Neural crest cell (in vitro differentiated cells): ENCODE measurements around the gene COX5A. TPM values are rescaled to one million over a fixed set of nuclear protein-coding genes. Genes with fewer than 3 reads are reported as not detected.

Source experiments
- DNase-seq: peaks from one replicate; pipeline ENCODE4 v3.0.0; 2021; ENCODE audit warnings: low read depth, mixed read lengths, low spot score
- H3K27ac Mint-ChIP-seq: one replicate; pipeline ENCODE4 v1.8.0; 2021; ENCODE audit warnings: mild to moderate bottlenecking, mixed read lengths; ENCODE audit not compliant: unreplicated experiment
- H3K27me3 Mint-ChIP-seq: 2 replicates; pipeline ENCODE4 v1.8.0; 2021; ENCODE audit warnings: low read depth, mild to moderate bottlenecking, mixed read lengths
- H3K36me3 Mint-ChIP-seq: 2 replicates; pipeline ENCODE4 v1.8.0; 2021; ENCODE audit warnings: low read depth, mild to moderate bottlenecking, mixed read lengths
- H3K4me1 Mint-ChIP-seq: 2 replicates; pipeline ENCODE4 v1.8.0; 2021; ENCODE audit warnings: mixed read lengths
- H3K4me3 Mint-ChIP-seq: one replicate; pipeline ENCODE4 v1.8.0; 2021; ENCODE audit warnings: mild to moderate bottlenecking, mixed read lengths
- H3K9me3 Mint-ChIP-seq: 2 replicates; pipeline ENCODE4 v1.8.0; 2021; ENCODE audit warnings: mixed read lengths
- long read RNA-seq: library from polyadenylated mRNA; unstranded; transcript quantifications from one replicate; pipeline ENCODE4 v2.0.0, GENCODE V29; 2020
- total RNA-seq: library from RNA; stranded (reverse); gene quantifications from 2 replicates; pipeline ENCODE4 v1.2.1, GENCODE V29; 2021
- TF ChIP-seq, protein P1 (sequence below): fragments of 200-600 bp; sonication (generic); conservative IDR thresholded peaks from 2 replicates; pipeline ENCODE4 v1.5.0; 2021; ENCODE audit warnings: antibody characterized with exemption, mild to moderate bottlenecking

Gene COX5A
- 239 and 246 TPM in 2 replicates for total RNA-seq
- long read RNA-seq, transcript COX5A-201 (5 exons, 1,268 nt): major isoform, 54 of 59 reads
- long read RNA-seq, partial matches to known transcripts: 2 of 59 reads
- long read RNA-seq, other reads (novel, unspliced or antisense): 2 of 59 reads

DNA sequence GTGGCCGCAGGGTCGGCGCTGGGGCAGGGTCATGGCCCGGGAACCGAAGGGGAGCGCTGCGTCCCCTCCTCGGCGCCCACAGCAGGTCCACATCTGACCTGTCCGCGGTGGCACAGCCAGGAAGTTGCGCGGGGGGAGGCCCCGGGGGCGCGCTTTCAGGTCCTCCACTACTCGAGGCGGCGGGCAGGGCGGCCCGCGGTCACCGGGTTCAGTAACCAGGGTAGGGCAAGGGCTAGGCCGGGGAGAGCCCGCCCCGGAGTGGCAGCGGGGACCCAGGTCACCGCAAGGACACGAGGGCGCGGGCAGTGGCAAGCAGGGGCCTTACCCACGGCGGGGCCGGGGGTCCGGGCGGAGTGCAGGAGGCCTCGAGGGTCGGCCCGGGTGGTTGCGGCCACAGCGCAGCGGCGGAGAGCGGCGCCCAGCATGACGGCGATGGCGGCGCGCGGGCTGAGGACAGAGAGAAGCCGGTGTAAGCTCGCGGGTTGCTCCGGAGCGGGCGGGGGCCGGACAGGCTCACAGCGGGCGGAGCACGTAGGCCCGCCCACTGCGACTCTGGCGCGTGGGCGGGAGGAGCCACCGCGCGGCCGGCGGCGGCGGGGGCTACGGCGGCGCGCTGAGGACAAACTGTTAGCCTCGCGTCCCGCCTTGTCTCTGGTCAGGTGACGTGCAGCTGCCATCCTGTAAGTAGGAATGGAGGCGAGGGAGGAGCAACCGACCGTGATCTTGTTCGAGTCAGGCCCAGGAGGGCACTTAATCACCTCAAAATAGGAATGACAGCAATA is at the start of gene COX5A:
Gene COX5A (minus strand): TSS at position 484 of the 782 bp plus-strand sequence. CDS start 59 bp downstream, at position 425.
- H3K4me1 Mint-ChIP-seq: peaks cover 23% of the 10 kb centered on the region
- DNase-seq: peak; percentile 81
- peak within 1 kb of the TSS; percentile 91 for H3K4me3 Mint-ChIP-seq
- TF ChIP-seq, protein P1, sequence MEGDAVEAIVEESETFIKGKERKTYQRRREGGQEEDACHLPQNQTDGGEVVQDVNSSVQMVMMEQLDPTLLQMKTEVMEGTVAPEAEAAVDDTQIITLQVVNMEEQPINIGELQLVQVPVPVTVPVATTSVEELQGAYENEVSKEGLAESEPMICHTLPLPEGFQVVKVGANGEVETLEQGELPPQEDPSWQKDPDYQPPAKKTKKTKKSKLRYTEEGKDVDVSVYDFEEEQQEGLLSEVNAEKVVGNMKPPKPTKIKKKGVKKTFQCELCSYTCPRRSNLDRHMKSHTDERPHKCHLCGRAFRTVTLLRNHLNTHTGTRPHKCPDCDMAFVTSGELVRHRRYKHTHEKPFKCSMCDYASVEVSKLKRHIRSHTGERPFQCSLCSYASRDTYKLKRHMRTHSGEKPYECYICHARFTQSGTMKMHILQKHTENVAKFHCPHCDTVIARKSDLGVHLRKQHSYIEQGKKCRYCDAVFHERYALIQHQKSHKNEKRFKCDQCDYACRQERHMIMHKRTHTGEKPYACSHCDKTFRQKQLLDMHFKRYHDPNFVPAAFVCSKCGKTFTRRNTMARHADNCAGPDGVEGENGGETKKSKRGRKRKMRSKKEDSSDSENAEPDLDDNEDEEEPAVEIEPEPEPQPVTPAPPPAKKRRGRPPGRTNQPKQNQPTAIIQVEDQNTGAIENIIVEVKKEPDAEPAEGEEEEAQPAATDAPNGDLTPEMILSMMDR: no peak
- peak within 1 kb of the TSS; percentile 94 for H3K27ac Mint-ChIP-seq
- no peaks in the 10 kb centered on the region for H3K27me3 Mint-ChIP-seq
- H3K36me3 Mint-ChIP-seq: no peaks in the 10 kb centered on the region
- H3K9me3 Mint-ChIP-seq: no peaks in the 10 kb centered on the region

DNA sequence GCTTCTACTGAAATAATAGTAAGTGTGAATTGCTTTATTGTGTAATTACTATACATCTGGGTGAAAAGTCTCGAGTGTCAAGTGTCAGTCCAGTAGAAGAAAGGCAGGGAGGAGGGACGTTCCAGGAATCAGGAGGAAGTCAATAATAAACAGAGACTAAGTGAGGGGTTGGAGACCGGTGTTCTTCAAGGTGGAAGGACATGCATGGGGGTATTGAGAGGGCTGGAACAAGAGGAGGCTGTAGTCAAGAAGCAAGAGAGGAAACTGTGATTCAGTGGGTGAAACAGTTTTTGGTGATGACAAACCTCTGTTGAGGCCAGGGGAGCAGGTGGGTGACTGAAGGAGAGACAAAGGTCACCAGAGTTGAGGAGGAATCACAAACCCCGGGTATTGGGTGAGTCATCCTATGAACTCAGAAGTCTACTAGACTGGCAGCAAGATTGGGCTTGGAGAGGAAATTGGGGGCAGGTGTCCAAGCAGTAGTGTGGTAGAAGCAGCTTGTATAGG is 45.9 kb upstream of the COX5A start:
- no peak overlapping the region for H3K27ac Mint-ChIP-seq

DNA sequence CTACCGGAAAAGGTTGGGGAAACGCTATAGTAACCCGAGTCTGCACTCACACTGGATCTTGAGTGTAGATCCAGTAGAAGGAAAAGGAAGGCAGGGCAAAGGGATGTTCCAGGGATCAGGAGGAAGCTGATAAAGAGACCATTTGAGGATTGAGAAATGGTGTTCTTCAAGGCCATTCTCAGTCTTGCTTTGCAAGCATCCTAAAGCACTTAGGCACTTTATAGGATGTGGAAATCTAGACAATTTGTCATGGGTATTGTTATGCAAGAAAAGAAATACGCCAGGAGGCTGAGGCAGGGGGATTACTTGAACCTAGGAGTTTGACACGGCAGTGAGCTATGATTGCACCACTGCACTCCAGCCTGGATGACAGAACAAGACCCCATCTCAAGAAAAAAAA is 44.3 kb upstream of the COX5A start:
- Mint-ChIP-seq H3K36me3 (no peaks in the 10 kb centered on the region), H3K27me3 (peaks cover 35% of the 10 kb centered on the region)

More for the DNA sequence above, 45.9 kb upstream of the COX5A start:
- TF ChIP-seq, protein P1: no peak
- no peak for DNase-seq
- H3K9me3 Mint-ChIP-seq: no peaks in the 10 kb centered on the region
- H3K4me3 Mint-ChIP-seq: no peak overlapping the region
- H3K4me1 Mint-ChIP-seq: no peaks in the 10 kb centered on the region
- H3K36me3 Mint-ChIP-seq: no peaks in the 10 kb centered on the region
- peaks cover 39% of the 10 kb centered on the region for H3K27me3 Mint-ChIP-seq

DNA sequence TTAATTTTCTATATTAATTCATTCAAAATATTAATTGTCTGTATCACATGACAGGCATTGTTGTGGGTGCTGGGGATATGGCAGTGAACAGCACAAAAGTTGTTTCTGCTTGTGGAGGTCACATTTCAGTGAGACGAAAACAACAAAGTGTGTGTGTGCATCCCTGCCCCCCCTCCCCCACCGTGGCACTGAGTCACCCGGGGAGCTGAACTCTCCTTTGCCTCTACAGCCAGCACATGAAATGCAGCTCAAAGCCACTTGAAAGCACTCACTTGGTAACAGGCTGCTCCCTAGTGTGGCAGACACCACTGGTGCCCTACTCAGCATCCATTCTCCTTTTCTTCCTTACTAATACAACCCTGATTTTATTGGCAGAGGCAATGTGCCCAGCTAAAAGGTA is 40.6 kb upstream of the COX5A start:
- DNase-seq: no peak
- Mint-ChIP-seq H3K9me3 (no peaks in the 10 kb centered on the region), H3K4me3 (no peak overlapping the region), H3K27me3 (peaks cover 13% of the 10 kb centered on the region), H3K36me3 (no peaks in the 10 kb centered on the region), H3K27ac (no peak overlapping the region), H3K4me1 (peaks cover 6% of the 10 kb centered on the region)
- TF ChIP-seq, protein P1: no peak

More for the DNA sequence above, 44.3 kb upstream of the COX5A start:
- TF ChIP-seq, protein P1: no peak
- H3K4me1 Mint-ChIP-seq: peaks cover 6% of the 10 kb centered on the region
- H3K27ac Mint-ChIP-seq: no peak overlapping the region
- DNase-seq: no peak
- H3K9me3 Mint-ChIP-seq: no peaks in the 10 kb centered on the region
- no peak overlapping the region for H3K4me3 Mint-ChIP-seq

DNA sequence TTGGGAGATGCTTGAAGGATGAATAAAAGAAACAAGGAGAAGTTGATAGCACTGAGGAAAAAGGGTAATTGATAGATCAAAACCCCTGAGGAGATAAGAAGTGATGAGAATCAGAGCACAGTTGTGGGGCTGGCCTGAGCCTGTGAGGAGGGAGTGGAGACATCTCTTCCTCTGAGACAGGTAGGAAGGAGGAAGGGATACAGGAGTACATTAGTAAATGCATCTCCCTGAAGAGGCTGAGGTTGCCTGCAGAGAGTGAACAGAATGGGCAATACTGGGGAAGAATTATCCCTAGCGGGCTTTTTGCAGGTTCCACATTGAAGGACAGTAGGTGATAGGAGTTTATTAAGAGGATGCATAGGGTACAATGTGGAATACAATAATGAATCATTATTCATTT is 40.2 kb upstream of the COX5A start:
- Mint-ChIP-seq H3K27ac (no peak overlapping the region), H3K4me1 (peaks cover 6% of the 10 kb centered on the region), H3K9me3 (no peaks in the 10 kb centered on the region), H3K36me3 (no peaks in the 10 kb centered on the region), H3K4me3 (no peak overlapping the region), H3K27me3 (peaks cover 13% of the 10 kb centered on the region)
- no peak for DNase-seq
- TF ChIP-seq, protein P1: no peak
